Measurements from ENCODE around the gene RUSF1.
"Not testable (repeated sequence)": the region's sequence is repeated elsewhere in the genome, so short reads cannot be mapped to it uniquely, and the experiment has no call there.

RUSF1 gene

DNA sequence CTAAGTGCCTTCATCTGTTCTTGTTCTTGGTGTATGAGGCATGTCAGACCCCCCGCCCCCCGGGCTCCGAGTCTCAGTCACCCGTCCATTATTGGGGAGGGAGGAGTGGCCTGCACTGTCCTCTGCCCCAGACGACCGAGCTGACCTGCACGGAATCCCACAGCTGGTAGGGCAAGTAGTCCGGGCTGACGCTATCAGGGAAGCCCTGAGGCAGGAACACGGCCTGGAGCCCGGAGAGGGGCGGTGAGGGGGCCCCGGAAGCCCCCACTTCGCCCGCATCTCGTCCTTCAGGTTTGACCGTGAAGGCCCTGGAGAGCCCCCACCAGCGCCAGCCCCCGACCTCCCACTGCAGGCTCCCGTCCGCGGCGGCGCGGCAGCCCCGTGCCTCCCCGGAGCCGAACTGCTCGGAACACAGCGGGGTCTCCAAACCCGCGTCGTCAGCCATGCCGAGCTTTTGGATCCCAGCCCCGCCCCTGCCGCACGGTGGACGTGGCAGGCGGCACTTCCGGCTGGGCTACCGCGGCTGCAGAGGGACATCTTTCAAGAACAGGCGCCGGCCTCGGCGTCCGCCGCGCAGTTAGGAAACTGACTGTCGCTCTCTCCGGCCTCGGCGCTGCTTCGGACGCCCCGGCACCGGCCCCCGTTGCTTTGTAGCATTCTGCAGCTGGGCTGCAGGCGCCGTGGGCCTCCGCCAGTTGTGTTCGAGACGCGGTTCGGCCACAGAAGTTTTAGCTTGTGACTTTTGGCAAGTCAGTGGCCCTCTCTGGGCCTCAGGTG is at the start of gene RUSF1:
Gene RUSF1, minus strand, starts transcription at position 463 of the 777 bp plus-strand sequence. Its CDS starts 18 bp downstream, at position 445.
- DNase-seq = peak; percentile 92

DNA sequence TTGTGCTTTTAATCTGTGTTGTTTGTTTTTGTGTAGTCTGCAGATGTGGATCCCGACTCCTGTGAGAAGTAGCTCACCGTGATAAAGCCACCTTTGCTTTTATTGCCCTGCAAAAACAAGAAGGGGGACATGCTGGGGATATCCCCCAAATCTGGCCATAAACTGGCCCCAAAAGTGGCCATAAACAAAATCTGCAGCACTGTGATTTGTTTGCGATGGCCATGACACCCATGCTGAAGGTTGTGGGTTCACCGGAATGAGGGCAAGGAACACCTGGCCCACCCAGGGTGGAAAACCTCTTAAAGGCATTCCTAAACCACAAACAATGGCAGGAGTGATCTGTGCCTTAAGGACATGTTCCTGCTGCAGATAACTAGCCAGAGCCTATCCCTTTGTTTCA is 34.6 kb upstream of the RUSF1 start:
- no peak for DNase-seq

DNA sequence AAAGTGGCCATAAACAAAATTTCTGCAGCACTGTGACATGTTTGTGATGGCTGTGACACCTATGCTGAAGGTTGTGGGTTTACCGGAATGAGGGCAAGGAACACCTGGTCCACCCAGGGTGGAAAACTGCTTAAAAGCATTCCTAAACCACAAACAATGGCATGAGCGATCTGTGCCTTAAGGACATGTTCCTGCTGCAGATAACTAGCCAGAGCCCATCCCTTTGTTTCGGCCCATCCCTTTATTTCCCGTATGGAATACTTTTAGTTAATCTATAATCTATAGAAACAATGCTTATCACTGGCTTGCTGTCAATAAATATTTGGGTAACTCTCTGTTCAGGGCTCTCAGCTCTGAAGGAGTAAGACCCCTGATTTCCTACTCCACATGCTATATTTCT is 31.6 kb upstream of the RUSF1 start:
- not testable (repeated sequence) for DNase-seq

DNA sequence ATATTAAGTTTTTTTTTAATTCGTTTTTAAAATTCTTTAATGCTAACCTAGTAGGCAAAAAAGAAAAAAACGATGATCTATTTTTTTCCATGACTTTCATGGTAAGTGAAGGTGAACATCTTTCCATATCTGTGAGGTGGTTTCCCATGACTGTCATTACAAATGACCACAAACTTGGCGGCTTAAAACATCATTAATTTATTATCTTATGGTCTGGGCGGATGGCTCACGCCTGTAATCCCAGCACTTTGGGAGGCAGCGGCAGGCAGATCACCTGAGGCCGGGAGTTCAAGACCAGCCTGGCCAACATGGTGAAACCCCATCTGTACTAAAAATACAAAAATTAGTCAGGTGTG is 30.0 kb upstream of the RUSF1 start:
- not testable (repeated sequence) for DNase-seq

DNA sequence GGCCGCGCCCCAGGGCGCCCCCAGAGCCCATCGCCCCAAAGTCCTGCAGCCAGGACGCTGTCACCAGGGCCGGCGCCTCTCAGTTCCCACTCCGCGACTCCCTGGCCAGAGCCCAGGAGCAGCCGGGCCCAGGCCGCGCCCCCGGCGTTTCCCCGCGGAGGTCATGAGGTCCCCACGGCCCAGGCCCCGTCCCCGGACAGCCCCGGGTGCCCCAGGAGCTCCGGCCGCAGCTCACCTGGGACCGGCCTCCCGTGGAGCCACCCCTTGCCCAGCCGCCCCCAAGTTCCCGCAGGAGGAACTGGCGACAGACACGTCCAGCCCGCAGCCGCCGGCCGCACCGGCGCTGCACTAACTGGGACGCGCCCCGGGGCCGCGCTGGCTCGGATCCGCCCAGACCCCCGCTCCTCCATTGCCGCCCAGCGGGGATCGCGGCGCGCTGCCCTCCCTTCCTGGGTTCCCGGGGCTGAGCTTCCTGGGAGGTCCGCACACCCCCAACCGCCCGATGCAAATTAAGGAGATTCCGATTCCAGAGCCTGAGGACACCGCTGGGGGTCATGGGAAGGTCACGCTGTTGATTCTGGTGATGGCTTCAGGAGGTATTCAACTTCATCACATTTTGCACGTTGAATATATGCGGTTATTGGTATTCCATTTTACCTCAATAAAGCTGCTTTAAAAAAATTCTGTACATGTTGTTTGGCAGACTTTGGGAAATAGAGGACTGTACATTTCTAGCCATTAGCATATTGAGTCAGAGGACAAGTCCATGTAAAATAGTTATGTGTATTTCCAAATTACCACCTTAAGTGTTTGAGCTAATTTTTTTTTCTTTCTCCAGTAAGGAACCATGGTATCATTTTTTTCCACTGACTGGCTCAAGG is 29.4 kb upstream of the RUSF1 start:
- DNase-seq = no peak

DNA sequence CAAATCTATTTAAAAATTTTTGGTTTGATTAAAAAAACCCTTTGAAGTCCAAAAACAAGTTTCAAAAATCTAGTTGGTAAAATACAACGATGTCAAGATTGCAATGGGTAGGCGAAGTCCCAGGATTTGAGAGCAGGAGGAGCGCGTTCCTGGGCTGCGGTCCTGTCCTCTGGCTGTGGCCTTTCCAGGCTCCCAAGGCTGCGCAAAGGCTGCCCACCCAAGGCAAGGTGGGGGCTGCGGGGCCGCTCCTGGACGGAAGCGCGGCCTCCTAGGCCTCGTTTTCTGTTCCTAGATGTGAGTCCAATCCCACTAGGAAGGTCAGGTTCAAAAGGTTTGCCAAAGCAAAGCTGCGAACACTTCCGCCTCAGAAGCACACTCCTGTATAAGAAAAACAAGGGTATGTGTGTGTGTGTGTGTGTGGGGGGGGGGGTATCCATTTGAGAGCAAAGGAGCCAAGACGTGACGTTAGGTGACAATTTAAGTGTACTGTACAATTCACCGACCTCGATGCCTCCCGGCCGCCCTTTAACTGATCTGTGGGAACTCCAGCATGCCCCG is 28.7 kb upstream of the RUSF1 start:
- no peak for DNase-seq

DNA sequence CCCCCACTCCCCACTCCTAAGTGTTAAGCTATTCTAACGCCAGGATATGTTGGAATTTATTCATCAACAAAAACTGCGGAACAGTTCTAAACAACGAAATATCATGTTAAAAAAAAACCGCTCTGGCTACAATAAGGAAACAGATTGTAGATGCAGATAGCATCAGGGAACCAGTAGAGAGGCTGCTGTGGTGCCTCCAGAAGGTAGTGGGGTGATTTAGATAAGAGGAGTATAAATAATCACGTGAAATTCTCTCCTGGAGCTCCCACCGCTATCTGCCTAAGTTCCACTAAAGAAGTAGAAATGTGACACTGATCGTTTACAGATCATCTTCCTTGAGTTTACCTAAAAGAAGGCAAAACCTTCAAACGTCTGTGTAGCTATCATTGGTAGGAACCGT is 27.5 kb upstream of the RUSF1 start:
- DNase-seq = no peak

DNA sequence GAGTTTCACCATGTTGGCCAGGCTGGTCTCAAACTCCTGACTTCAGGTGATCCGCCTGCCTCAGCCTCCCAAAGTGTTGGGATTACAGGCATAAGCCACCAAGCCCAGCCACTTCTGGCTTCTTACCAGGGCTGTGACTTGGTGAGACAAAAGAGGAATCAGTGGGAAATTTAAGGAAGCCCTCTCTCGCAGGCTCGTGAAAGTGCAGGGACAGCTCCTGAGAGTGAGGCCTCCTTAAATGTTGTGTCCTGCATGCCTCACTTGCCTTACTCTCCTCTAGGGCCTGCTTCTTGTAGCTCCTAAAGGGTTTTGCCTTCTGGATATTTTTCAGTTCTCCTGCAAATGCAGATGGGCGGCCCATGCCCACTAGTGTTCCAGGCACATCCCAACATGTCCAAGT is 24.7 kb upstream of the RUSF1 start:
- no peak for DNase-seq

DNA sequence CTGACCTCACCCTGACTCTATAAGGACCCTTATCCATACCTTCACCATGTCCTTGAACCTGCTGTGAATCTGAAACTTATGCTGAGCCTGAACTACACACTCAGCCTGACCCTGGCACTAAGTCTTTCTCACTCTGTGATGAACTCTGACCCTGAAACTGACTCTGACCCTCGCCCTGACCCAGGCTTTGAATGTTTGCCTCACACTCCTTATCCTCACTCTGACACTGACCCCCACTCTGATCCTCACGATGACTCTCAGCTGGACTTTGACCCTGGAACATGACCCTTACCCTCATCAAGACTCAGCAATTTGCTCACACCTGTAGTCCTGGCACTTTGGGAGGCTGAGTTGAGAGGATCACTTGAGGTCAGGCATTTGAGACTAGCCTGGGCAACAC is 23.9 kb upstream of the RUSF1 start:
- no peak for DNase-seq

DNA sequence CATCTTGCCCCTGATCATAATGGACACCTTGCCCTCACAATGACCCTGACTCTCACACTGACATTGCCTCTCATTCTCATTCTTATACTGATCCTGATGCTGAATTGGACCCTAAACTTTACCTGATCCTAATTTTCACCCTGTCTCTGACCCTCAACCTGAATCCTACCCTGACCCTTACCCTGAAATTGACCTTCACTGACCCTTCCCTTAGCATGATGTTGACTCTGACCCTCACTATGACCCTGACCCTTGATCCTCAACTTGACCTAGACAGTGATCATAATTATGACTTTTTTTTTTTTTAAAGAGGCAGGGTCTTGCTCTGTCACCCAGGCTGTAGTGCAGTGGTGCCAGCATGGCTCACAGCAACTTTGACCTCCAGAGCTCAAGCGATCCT is 22.9 kb upstream of the RUSF1 start:
- DNase-seq = no peak

DNA sequence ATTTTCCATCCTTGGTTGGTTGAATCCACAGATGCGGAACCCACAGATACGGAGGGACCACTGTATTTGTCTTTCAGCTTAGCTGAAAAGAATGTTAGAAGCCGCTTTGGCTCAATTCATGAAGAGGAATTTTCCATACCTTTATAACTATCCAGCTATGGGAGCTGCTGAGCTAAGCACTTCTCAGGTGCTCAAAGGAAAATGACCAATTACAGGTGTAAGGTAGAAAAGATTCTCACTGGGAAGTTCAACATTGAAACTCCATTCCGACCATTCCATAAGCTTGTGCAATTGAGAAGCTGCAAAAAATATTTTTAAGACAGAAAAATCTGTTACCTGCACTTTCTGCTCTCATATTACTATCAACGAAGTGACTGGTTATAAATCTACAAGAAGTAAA is 22.2 kb upstream of the RUSF1 start:
- no peak for DNase-seq

DNA sequence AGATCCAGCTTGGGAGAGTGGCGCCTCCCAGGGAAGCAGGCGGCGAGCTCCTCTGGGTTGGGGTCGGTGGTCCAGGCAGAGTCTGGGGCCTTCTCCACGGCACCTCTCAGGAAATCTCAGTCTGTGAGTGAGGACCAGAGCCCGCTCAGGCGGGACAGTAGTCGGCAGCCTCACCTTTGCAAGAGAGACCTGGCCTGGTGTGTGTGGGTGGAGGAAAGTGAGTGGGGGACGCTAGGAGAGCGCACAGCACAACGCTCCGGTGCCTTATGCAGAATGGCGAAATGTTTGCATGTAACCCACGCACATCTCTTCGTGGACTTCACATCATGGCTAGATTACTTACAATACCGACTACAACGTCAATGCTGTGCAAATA is 21.7 kb upstream of the RUSF1 start:
- DNase-seq = no peak

DNA sequence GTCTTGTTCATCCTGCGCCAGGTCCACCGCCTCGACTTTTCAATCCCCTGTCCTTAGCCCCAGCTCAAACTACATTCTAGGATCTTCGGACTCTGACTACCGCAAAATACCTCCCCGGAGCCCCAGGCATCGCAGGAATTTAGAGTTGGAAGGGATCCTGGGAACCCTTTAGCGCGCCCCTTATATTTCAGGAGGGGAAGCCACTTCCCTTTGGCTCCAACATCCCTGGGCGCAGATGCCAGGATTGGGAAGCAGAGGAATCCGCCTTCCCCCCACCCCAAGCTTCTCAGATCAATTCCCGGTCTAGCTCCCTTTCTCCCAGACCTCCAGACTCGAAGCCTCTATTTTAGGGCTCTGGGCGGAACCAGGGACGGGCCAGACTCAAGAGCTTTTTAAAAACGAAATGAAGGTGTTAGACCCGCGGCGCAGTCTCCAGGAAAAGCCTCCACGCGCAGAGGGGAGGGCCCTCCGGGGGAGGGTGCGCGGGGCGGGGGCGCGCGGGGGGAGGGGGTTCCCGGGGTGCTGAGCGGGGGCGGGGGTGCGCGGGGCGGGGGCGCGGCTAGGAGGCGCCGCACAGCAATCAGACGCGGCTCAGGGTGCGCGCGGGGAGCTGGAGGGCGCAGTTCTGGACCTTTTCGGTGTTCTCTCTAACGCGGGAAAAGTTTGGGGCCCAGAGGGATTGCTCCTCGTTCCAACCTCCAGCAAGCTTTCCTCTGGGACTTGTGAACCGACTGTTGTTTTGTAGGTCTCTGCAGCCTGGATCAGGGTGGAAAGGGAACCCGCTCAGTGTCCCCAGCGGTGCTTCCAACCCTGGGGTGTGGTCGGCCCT is 21.1 kb upstream of the RUSF1 start:
- DNase-seq = no peak

DNA sequence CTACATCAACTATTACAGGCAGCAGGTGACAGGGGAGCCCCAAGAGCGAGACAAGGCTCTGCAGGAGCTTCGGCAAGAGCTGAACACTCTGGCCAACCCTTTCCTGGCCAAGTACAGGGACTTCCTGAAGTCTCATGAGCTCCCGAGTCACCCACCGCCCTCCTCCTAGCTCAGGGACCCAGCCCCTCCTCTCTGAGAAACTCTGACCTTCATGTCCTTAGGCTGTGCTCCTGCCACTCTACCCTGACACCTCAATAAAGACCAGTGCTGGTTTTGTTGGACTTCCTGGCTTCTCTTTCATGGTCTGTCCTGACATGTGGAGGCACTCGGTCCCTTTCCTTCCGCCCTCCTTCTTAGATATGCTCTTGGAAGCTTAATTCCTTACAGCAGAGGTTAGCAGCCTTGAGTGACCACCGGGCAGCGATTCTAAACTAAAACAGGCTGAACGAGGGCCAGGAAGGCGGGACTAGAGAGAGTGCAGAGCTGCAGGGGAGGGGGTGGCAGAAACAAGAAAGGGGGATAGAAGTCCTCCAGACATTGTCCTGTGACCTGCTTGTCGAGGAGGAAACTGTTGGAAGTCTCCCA is 20.4 kb upstream of the RUSF1 start:
- DNase-seq = no peak

DNA sequence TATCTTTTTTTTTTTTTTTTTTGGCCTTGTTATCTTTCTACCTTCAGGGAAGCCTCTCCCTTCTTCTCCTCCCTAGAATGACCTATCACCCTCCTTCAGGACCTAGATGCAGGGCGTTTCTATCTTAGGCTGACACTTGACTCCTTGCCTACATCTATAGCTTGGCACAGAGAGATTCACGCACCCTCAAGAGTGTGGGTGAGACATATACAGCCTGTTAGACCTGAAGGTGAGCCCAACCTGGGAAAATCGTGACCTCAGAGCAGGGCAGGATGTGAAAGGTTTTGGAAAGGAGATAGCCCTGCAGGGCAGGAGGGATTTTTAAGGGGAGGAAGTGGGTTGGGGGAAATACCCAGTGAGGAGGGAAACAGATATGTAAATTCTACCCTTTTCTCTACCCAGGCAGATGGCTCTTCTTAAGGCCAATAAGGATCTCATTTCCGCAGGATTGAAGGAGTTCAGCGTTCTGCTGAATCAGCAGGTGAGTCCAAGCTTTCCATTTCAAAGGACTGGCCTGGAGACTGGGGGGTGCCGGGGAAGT is 19.6 kb upstream of the RUSF1 start, which contains the start of gene AHSP:
Gene AHSP, plus strand, starts transcription at position 167 of the 541 bp plus-strand sequence. Its CDS starts 240 bp downstream, at position 407.
- DNase-seq = no peak

DNA sequence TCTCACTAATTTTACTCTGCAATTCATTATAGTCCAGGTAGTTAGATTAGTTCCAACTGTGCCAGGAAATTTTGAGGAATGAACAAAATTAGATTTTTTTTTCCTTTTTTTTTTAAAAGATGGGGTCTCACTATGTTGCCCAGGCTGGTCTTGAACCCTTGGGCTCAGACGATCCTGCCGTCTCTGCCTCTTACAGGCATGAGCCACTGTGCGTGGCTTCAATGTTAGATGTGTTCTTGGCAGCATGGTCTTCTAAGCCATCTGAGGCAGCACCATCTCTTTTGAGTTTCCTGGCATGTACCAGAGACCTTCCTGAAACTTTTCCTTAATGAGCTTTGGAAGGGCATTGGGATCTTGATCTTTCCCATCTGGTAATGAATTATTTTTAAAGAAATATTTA is 16.9 kb upstream of the RUSF1 start:
- DNase-seq = no peak

DNA sequence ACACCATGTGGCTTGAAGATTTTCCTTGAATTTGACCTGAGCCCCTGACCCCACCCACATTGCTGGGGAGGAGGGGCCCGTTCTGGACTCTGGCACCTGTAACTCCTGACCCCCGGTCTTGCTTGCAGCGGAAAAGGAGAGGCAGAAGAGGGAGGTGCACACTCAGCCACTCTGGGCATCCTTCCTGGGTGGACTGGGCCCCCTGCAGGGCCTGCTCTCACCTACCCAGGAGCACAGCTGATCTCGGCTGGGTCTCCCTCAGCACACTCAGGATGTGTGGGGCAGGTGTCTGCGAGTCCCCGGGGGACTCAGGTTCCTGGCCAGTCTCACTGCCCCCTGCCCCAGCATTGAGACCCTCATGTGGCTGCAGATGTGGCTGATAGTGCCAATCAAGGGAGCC is 15.6 kb upstream of the RUSF1 start:
- DNase-seq = not testable (repeated sequence)

DNA sequence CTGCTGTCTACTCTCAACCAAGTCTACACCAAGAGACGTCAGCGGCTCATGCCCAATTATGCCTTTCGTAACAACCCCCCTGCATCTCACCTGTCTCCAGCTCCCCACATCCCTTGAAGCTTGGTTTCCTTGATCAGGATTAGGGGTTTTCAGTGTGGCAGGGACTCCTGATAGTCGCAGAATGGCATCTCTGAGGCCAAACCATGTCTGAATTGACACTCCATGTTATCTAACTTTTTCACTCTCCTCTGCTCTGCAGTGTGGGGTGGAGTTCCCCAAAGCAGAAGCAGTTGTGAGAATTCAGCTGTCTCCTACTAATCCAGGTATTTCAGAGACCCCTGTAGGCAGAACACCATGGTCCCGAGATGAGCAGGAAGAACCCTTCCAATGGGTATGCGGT is 13.9 kb upstream of the RUSF1 start:
- no peak for DNase-seq

DNA sequence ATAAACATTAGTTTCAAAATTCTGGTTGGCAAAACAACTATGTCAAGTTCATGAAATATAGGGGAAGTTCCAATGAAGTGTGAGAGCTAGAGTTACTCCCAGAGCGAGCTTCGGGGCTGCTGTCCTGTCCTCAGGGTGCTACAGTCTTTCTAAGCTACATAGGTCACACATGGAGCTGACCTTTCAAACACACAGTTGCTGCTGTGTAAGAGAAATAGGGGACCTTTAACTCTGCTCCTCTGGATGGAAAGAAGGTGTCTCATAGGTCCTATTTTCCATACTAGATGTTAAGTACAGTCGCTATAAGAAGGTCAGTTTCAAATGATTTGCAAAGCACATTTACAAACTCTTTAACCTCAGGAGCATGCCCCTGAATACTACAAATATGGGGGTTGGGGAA is 13.2 kb upstream of the RUSF1 start:
- DNase-seq = no peak

DNA sequence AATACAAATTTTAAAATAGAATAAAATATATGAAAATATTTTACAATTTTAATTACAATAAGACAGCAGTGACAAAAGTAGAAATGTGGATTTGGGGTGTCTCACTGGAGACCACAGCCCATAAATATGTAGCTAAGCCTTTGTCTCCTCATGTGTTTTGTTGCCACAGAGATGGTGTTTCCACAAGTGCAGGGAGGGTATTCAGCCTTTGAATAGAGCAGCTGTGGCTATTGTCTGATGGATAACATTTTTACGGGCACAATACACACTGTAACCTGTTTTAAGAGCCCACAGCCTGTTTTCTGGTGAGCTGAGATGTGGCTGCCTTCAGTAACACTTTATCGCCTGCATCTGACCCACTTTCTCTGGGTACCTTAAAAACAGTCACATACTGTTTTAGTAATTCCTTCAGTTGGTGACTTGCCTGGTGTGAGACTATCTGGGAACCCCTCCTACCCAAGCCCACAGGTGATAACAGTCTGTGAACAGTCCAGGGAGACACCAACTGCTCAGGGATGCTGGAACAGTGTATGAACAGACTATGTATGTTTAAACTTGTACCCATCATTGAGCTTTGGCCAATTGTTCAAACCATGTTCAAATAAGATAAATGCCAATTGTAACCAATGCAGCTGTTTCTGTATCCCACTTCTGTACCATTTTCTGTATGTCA is 11.7 kb upstream of the RUSF1 start:
- DNase-seq = no peak

DNA sequence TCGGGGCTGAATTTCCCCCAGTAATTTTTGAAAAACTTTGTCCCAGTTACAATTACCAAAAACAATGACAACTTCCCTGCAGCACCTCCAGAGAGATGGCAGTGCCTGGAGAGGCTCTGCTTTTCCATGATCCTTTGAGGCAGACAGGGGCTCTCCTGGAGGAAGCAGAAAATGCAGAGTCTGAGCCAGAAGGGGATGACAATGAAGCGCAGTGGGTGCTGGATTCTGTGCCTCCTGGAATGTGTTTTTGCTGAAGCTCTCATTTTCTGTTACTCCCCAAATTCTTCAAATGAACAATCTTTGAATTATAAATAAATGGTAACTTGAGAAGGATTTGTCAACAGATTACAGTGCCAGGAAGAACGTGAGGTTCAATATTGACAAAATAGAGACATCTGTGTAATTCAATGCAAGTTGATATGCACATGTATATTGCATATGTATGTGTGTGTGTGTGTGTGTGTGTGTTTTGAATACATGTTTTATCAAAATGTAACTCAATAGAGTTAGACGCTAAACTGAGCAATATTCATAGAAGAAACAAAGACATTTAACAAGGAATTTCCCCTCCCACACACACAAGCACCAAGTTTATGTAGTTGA is 9.7 kb upstream of the RUSF1 start:
- no peak for DNase-seq
